Smooth muscle cell (in vitro differentiated cells): Measurements from ENCODE around the gene OR10A3. TPM values are rescaled to one million over a fixed set of nuclear protein-coding genes. Genes with fewer than 3 reads are reported as not detected.
"Not testable (repeated sequence)": the region's sequence is repeated elsewhere in the genome, so short reads cannot be mapped to it uniquely, and the experiment has no call there.

Experiments
- DNase-seq: peaks from one replicate; lab custom pipeline; 2025; ENCODE audit not compliant: unreplicated experiment; lab: John Stamatoyannopoulos, UW
- H2AFZ ChIP-seq: fragments of 200-600 bp; sonication (generic); 2 replicates; pipeline ENCODE4 v1.6.0; 2016; ENCODE audit warnings: antibody characterized with exemption, low read depth, mild to moderate bottlenecking
- H3F3A ChIP-seq: fragments of 200-600 bp; sonication (generic); 2 replicates; pipeline ENCODE4 v1.6.0; 2017; ENCODE audit warnings: antibody characterized with exemption, low read depth
- H3K27ac ChIP-seq: fragments of 200-600 bp; sonication (generic); 2 replicates; pipeline ENCODE4 v1.5.1; 2016; ENCODE audit warnings: low read depth, mild to moderate bottlenecking
- H3K27me3 ChIP-seq: fragments of 200-600 bp; sonication (generic); 2 replicates; pipeline ENCODE4 v1.6.1; 2016; ENCODE audit warnings: low read depth, mild to moderate bottlenecking
- H3K36me3 ChIP-seq: fragments of 200-600 bp; sonication (generic); 2 replicates; pipeline ENCODE4 v1.5.1; 2016; ENCODE audit warnings: low read depth
- H3K4me1 ChIP-seq: fragments of 200-600 bp; sonication (generic); 2 replicates; pipeline ENCODE4 v1.5.1; 2016; ENCODE audit warnings: low read depth
- H3K4me2 ChIP-seq: fragments of 200-600 bp; sonication (generic); 2 replicates; pipeline ENCODE4 v1.6.0; 2016; ENCODE audit warnings: mild to moderate bottlenecking
- H3K4me3 ChIP-seq: fragments of 200-600 bp; sonication (generic); 2 replicates; pipeline ENCODE4 v1.5.1; 2016; ENCODE audit warnings: mild to moderate bottlenecking
- H3K79me2 ChIP-seq: fragments of 200-600 bp; sonication (generic); 2 replicates; pipeline ENCODE4 v1.6.0; 2016; ENCODE audit warnings: low read depth, mild to moderate bottlenecking
- H3K9ac ChIP-seq: fragments of 200-600 bp; sonication (generic); 2 replicates; pipeline ENCODE4 v1.6.0; 2016; ENCODE audit warnings: low read depth
- H3K9me3 ChIP-seq: fragments of 200-600 bp; sonication (generic); replicated peaks from 2 replicates; pipeline ENCODE4 v1.5.1; 2016; ENCODE audit warnings: low read depth
- H4K20me1 ChIP-seq: fragments of 200-600 bp; sonication (generic); 2 replicates; pipeline ENCODE4 v1.6.0; 2016; ENCODE audit warnings: low read depth
- CTCF ChIP-seq: fragments of 200-600 bp; sonication (generic); IDR thresholded peaks from 2 replicates; pipeline ENCODE4 v1.5.1; 2017; ENCODE audit warnings: borderline replicate concordance, mild to moderate bottlenecking, antibody characterized with exemption; ENCODE audit not compliant: insufficient read depth, poor library complexity, severe bottlenecking
- WGBS: methylation state at CpG from one replicate; pipeline ENCODE4 v1.1.7; 2016; ENCODE audit warnings: low lambda C conversion rate; 5-methylcytosine and 5-hydroxymethylcytosine counted together
- polyA plus RNA-seq: library from polyadenylated mRNA; unstranded; fragments of >200 nt; fragmentation: Nextera tagmentation; extraction: Ambion mirVana; gene quantifications from 2 replicates; pipeline ENCODE4 v1.2.1, GENCODE V29; 2016
- total RNA-seq: library from RNA; depleted of rRNA; stranded (reverse); fragments of >200 nt; gene quantifications from 2 replicates; pipeline ENCODE4 v1.2.3, GENCODE V29; 2014

Gene OR10A3
- total RNA-seq (not detected in 2 replicates), polyA plus RNA-seq (not detected in 2 replicates)

GRCh38 chr11:7941608-7942007 is at the start of gene OR10A3:
OR10A3 (minus strand) TSS chr11:7941708; CDS start chr11:7939520, 2,188 bp downstream.
- no peak within 1 kb of the TSS for H2AFZ ChIP-seq
- no peaks in the 10 kb centered on the region for H3K36me3 ChIP-seq
- 93% methylated on average over 2 of the region's 2 CpGs for WGBS
- no peaks in the 10 kb centered on the region for H3K27me3 ChIP-seq
- no peak within 1 kb of the TSS for H3K4me2 ChIP-seq
- H4K20me1 ChIP-seq: no peaks in the 10 kb centered on the region
- no peak within 1 kb of the TSS for H3K27ac ChIP-seq
- TF ChIP-seq CTCF: no peak
- H3K4me1 ChIP-seq: no peaks in the 10 kb centered on the region
- no peak for DNase-seq
- peaks cover 3% of the 10 kb centered on the region for H3K9me3 ChIP-seq
- H3K9ac ChIP-seq: no peak within 1 kb of the TSS
- H3K79me2 ChIP-seq: no peaks in the 10 kb centered on the region
- H3K4me3 ChIP-seq: no peak within 1 kb of the TSS
- H3F3A ChIP-seq: no peaks in the 10 kb centered on the region

- 0% methylated on average over 13 of the region's 13 CpGs for WGBS
- H3K36me3 ChIP-seq, H3K27ac ChIP-seq, H3K9me3 ChIP-seq, H3K27me3 ChIP-seq, DNase-seq, H3F3A ChIP-seq: not testable (repeated sequence)
- Histone ChIP-seq H3K79me2 (peaks cover 34% of the 10 kb centered on the region), H3K4me1 (peaks cover 11% of the 10 kb centered on the region), H3K4me2 (peak overlapping the region; percentile 100), H2AFZ (peak overlapping the region; percentile 18), H4K20me1 (peaks cover 33% of the 10 kb centered on the region), H3K4me3 (peak overlapping the region; percentile 95), H3K9ac (peak overlapping the region; percentile 95)
Observed at GRCh38 chr11:7987560-7987883, 46.0 kb upstream of the OR10A3 start.

GRCh38 chr11:7986768-7987559 is 45.5 kb upstream of the OR10A3 start, which contains the start of gene EIF3F:
EIF3F (plus strand) TSS chr11:7987337; CDS start chr11:7987353, 16 bp downstream.
- Histone ChIP-seq H4K20me1 (peaks cover 27% of the 10 kb centered on the region), H3K4me1 (peaks cover 11% of the 10 kb centered on the region), H3F3A (no peaks in the 10 kb centered on the region), H3K4me2 (peak within 1 kb of the TSS; percentile 100), H2AFZ (peak within 1 kb of the TSS; percentile 92), H3K79me2 (peaks cover 34% of the 10 kb centered on the region), H3K27ac (no peak within 1 kb of the TSS), H3K9me3 (no peaks in the 10 kb centered on the region), H3K27me3 (no peaks in the 10 kb centered on the region), H3K9ac (peak within 1 kb of the TSS; percentile 95), H3K4me3 (peak within 1 kb of the TSS; percentile 95), H3K36me3 (no peaks in the 10 kb centered on the region)
- peak; percentile 86 for TF ChIP-seq CTCF
- 2% methylated on average over 47 of the region's 47 CpGs for WGBS
- DNase-seq: peak; percentile 81

- DNase-seq: no peak
- Histone ChIP-seq H3F3A (no peaks in the 10 kb centered on the region), H3K9ac (no peak overlapping the region), H3K4me3 (no peak overlapping the region), H4K20me1 (peaks cover 6% of the 10 kb centered on the region), H3K9me3 (no peaks in the 10 kb centered on the region), H3K27me3 (no peaks in the 10 kb centered on the region), H3K27ac (no peak overlapping the region), H3K4me2 (no peak overlapping the region), H2AFZ (no peak overlapping the region), H3K36me3 (no peaks in the 10 kb centered on the region), H3K79me2 (peaks cover 19% of the 10 kb centered on the region), H3K4me1 (peaks cover 11% of the 10 kb centered on the region)
- WGBS: 77% methylated on average over 7 of the region's 7 CpGs
- TF ChIP-seq CTCF: no peak
Observed at GRCh38 chr11:7983832-7984590, 42.5 kb upstream of the OR10A3 start.
